ENCODE data around the gene WEE2. TPM values are rescaled to one million over a fixed set of nuclear protein-coding genes. Genes with fewer than 3 reads are reported as not detected.
"Not testable (repeated sequence)": the region's sequence is repeated elsewhere in the genome, so short reads cannot be mapped to it uniquely, and the experiment has no call there.

Gene WEE2
- total RNA-seq, 4 donors from 2014 or later, result not detected

- Histone ChIP-seq H3K27me3 (no peaks in the 10 kb centered on the region), H3K27ac (no peak overlapping the region), H3K36me3 (peaks cover 20% of the 10 kb centered on the region), H3K4me3 (no peak overlapping the region), H3K9me3 (no peaks in the 10 kb centered on the region), H3K4me1 (no peaks in the 10 kb centered on the region)
- no peak for TF ChIP-seq EP300 (IDR thresholded peaks at IDR 0.05)
- no peak for TF ChIP-seq POLR2A (IDR thresholded peaks at IDR 0.05)
- TF ChIP-seq CTCF (IDR thresholded peaks at IDR 0.05), result no peak
- TF ChIP-seq POLR2AphosphoS5 (IDR thresholded peaks at IDR 0.05), result no peak
- no peak for DNase-seq (ENCODE audit: low spot score in 2 of 2)
- WGBS, result 88% methylated on average over 27 of the region's 27 CpGs
Observed at GRCh38 chr7:141685285-141686023, 22.7 kb upstream of the WEE2 start.

GRCh38 chr7:141686074-141686473 is 22.1 kb upstream of the WEE2 start:
- Histone ChIP-seq H3K36me3 (peaks cover 20% of the 10 kb centered on the region), H3K9me3 (no peaks in the 10 kb centered on the region), H3K27ac (no peak overlapping the region), H3K4me3 (no peak overlapping the region), H3K4me1 (no peaks in the 10 kb centered on the region), H3K27me3 (no peaks in the 10 kb centered on the region)
- TF ChIP-seq POLR2AphosphoS5 (IDR thresholded peaks at IDR 0.05) (no peak), POLR2A (IDR thresholded peaks at IDR 0.05) (no peak), CTCF (IDR thresholded peaks at IDR 0.05) (no peak)
- DNase-seq (ENCODE audit: low spot score in 2 of 2), result no peak
- 96% methylated on average over 3 of the region's 3 CpGs for WGBS

GRCh38 chr7:141686670-141687069 is 21.5 kb upstream of the WEE2 start:
- H3K36me3 ChIP-seq, result peaks cover 17% of the 10 kb centered on the region
- H3K4me1 ChIP-seq, result no peaks in the 10 kb centered on the region
- no peak overlapping the region for H3K27ac ChIP-seq
- no peaks in the 10 kb centered on the region for H3K9me3 ChIP-seq
- H3K27me3 ChIP-seq, result no peaks in the 10 kb centered on the region
- no peak for DNase-seq (ENCODE audit: low spot score in 2 of 2)
- no peak overlapping the region for H3K4me3 ChIP-seq
- 66% methylated on average over 6 of the region's 6 CpGs for WGBS
- TF ChIP-seq CTCF (IDR thresholded peaks at IDR 0.05) (no peak), POLR2A (IDR thresholded peaks at IDR 0.05) (no peak), EP300 (IDR thresholded peaks at IDR 0.05) (no peak), POLR2AphosphoS5 (IDR thresholded peaks at IDR 0.05) (no peak)

- Histone ChIP-seq H3K27me3 (no peaks in the 10 kb centered on the region), H3K4me3 (no peak overlapping the region), H3K9me3 (no peaks in the 10 kb centered on the region), H3K4me1 (no peaks in the 10 kb centered on the region), H3K27ac (no peak overlapping the region), H3K36me3 (peaks cover 9% of the 10 kb centered on the region)
- no peak for DNase-seq (ENCODE audit: low spot score in 2 of 2)
- TF ChIP-seq POLR2A (IDR thresholded peaks at IDR 0.05), result no peak
- TF ChIP-seq POLR2AphosphoS5 (IDR thresholded peaks at IDR 0.05), result no peak
- no peak for TF ChIP-seq CTCF (IDR thresholded peaks at IDR 0.05)
- no peak for TF ChIP-seq EP300 (IDR thresholded peaks at IDR 0.05)
- WGBS, result 94% methylated on average over 5 of the region's 5 CpGs
Observed at GRCh38 chr7:141688043-141688442, 20.1 kb upstream of the WEE2 start.

- DNase-seq (ENCODE audit: low spot score in 2 of 2); H3K27me3 ChIP-seq; H3K27ac ChIP-seq; H3K9me3 ChIP-seq; H3K4me1 ChIP-seq; H3K4me3 ChIP-seq; H3K36me3 ChIP-seq: not testable (repeated sequence)
- WGBS, result 92% methylated on average over 3 of the region's 3 CpGs
Observed at GRCh38 chr7:141689072-141689825, 18.9 kb upstream of the WEE2 start.

Measured in suprapubic skin (tissue), 4 donors.